GM18499 (cell line): ENCODE data around the gene PJA1.

Experiments used
- ATAC-seq: cut with Tn5 transposase; IDR thresholded peaks from one replicate; pipeline ENCODE4 v1.9.1; 2021; ENCODE audit warnings: moderate number of reproducible peaks; ENCODE audit not compliant: insufficient read depth, unreplicated experiment

PJA1 gene

DNA sequence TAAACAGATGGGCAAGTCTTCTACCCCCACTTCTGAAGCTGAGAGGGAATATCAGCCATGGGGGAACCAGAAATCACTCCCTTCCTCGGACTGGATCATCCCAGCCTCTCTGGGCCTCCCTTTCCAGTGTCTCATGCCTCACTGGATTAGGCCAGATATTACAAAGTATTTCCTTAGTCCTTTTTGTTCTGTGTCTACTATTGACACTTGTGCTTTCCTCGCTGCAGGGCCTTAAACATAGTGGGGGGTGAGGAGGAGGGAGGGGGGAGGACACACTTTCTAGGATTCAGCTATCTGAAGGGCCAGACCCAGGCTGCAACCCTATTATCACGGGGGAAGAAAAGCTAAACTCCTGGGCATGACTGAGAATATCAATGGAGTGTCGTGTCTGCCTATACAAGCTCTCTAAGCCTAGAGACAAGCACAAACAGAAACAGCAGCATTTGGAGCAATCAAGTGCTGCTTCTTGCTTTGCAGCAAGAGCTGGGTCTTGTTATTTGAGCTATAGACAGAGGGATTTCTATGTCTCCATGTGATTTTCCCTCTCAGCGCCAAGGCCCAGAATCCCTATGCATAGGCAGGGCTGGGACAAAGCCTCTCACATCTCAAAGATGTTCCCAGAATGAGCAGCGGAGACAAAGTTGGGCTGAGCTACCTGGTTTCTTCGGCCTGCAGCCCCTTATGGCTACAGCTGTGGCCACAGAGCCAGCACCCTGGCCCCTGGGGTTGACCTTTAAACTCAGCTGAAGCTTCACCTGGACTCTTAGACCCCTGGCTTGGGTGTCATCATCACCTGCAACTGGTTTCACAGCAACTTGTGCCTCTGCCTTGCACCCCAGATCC is 20.2 kb downstream of the PJA1 start:
- ATAC-seq: no peak

DNA sequence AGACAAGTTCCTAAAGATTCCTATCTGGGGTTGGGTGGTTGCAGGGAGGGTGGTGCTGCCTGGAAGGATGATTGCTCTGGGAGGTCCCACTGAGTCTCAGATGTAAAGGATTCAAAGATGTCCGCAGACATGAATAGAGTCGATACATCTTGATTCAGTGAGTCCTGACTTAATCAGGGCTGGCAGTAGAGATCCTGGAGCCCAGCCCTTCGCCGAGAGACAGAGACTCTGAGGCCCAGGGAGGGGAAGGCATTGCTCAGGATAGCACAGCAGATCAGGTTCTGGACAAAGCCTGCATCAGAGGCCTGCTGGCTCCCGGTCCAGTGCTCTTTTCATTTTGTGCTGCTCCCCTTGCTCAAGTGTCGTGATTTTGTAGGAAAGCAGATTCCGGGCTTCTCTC is 21.7 kb downstream of the PJA1 start:
- ATAC-seq: no peak

DNA sequence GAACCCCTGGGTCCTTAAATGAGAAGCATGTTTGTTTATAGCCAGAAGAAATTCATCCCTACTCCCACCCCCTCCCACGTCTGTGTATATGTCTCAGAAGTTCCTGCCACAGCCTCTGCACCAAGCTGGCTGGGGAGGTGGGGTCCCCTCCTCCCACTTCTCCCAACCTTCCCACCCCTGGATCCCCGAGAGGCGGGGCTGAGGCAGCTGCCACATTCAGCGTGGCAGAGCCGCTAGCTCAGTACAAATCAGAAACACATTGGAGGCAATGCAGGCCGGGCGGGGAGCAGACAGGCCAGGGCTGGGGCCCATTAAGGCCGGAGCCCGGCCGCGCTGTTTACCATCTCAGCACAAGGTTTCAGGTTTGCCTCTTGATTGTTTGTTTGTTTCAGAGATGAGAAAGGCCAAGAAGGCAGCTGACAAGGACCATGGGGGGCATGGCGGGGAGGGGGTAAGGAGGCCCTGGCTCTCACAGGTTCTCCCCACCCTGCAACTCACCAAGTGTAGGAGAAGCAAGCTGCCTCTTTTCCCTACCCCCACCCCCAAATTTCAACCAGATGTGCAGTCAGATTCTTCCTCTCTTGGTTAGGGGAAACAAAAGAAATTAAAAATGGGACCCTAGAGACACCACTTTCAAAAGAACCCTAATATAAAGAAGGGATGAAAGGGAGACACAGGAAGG is 22.3 kb downstream of the PJA1 start:
- ATAC-seq: no peak

DNA sequence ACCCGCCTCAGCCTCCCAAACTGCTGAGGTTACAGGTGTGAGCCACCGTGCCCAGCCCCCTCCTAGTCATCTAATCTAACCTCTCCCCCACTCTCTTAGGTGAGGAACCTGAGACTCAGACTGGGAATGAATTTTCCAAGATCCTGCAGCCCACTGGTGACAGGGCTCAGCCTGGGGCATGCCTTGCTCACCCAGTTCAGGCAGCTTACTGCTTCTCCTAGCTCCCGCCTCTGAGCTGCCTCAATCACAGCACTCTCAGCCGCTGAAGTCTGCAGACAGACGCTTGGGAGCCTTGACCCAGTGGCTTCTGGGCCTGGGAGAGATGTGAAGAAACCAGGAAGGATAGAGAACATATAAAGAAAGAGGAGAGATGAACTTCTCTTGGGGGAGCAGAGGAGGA is 24.4 kb downstream of the PJA1 start:
- ATAC-seq: no peak

DNA sequence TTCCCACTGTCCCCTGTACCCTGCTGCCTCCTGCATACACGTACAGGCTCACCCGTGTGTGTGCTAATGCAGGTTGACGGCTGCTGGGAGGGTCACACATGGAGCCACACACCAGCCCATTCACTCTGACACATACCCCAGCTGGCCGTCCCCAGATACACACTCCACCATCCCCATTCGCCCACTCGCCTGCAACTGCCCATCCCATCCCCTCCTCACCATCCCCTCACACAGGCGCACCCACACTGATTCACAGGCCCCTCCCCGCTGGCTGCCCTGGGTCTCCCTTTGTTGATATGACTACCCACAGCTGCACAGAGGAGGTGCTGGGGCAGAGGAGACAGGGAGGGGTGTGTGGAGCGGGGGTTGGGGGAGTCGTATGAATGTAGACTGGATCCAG is 25.7 kb downstream of the PJA1 start:
- no peak for ATAC-seq

DNA sequence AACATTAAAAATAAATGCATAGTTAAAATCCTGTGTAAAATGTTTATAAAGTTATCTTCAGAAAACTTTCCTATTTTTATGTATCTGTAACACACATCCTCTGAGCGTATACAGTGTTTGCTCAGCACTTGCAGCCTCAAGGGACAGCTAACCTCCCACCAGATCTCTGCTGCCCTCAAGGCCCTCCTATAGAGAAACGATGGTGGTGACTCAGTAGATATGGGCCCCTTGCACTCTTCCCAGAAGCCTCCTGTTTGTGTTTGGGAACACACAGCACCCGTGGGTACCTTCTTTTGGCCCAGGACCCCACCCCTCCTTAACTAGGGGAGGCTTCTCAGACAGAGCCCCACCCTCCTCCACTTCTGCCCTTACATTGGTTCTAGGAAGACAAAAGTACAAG is 26.7 kb downstream of the PJA1 start:
- ATAC-seq: no peak

DNA sequence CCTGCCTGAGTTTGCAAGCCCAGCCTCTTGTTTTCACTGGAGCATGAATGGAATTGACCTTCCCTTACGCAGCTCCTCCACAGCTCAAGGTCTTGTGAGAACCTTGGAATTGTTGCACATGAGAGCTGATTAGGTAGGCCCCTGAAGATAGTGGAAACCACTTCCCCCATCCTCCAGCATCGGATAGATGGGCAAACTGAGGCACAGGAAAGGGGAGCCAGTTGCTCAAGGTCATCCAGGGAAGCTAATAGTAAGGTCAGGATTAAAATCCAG is 27.2 kb downstream of the PJA1 start:
- no peak for ATAC-seq

DNA sequence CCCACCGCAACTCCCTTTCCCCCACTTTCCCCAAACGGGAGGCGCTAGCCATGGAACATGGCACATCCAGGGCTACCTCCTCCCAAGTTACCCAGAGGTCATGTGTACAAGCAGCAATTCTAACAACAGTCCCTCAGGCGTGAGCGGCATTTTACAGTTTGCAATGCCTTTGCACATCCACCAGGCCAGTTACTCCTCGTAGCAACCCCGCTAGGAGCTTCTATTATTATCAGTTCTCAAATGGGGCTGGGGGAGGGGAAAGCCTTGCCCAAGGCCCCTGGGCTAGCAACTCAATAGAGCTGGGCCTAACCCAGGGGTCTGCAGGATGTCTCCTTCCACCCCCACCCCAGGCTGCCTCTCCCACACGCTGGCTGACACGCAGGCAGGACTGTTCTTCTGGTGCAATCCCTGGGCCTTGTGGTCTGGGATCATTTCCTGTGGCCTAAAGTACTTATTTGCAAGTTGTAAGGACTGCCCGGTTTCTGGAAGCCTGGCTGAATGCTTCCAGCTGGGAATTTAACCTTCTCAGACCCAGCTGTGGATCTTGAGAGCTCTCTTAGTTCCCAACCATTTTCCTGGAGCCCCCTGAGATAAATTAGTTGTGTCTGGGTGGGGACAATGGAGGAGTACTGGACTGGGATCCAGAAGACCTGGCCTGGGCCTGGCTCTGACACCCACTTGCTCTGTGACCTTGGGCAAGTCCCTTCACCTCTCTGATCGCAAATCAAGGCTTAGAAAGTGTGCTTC is 27.7 kb downstream of the PJA1 start:
- no peak for ATAC-seq

DNA sequence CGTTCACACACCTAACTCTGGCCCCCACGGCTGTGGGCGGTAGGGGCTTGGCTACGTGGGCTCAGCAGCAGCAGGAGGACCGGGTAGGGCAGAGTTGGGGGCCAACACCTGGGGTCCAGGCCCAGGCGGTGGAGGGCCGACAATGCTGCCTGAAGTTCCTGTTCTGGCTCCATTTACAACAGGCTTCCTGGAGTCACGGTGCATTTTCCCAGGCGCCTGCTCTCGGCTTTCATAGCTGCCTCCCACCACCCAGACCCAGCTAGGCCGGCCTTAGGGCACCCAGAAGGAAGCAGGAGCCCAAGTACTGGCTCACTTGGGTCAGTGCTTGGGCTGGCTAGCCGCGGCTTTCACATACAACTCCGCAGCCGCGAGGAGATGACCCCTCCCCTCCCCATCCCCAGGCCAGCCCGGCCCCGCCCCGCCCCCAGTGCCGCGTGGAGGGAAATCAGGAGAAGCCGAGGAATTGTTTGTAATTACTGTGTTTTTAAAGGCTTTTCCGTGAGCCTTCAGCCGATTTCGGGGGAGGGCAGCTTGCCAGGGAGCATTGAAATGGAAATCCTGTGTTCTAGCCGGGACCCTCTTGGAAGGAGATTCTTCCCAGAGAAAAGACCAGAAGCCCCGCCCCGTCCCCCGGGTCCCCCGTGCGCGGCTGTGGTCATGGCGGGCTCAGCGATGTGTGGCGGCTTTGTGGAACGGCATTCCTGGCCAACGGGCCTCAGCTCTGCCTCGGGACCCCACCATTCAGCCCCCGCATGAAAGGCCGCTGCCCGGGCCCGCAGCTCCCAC is 28.5 kb downstream of the PJA1 start:
- ATAC-seq: no peak

DNA sequence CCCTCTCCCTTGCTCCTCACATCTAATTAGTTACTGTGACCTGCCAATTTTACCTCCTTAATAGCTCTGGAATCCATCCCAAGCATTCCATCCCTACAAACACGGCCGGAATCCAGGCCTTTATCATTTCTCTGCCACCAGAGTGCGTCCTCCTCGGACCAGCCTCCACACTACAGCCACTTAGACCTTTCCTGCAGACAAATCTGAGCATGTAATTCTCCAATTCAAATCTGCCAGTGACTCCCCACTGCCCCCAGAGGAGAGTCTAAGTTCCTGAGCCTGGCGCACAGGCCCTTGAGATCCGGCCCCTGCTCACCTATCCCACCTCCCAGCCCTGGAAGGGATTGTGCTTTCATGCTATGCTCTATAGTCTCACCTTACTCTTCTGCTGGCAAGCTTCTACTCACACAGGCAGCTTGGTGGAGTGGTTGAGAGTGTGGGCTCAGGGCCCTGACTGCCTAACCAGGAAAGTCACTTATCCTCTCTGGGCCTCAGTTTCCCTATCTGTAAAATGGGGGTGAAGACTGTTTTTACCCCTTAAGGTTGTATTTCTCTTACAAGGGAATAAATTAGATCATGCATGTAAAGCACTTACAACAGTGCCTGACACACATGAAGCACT is 31.2 kb downstream of the PJA1 start:
- ATAC-seq: no peak

DNA sequence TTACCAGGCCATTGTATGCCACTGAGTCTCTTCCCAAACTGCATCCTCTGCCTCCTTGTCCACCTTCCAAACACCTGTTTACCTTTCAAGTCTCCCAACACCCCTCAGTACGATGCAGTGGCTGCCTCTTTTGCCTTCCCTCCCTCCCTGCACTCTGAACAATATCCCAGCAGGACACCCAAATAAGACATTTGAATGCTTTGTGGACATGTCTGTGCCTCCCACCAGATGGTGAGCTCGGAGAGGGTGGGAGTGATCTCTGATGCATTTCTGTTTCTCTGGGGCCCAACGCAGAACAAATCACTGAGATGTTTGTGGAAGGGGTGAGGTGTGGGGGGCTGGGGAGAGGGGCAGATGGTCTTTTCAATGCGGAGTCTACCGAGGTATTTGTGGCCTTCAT is 33.4 kb downstream of the PJA1 start:
- ATAC-seq: no peak

DNA sequence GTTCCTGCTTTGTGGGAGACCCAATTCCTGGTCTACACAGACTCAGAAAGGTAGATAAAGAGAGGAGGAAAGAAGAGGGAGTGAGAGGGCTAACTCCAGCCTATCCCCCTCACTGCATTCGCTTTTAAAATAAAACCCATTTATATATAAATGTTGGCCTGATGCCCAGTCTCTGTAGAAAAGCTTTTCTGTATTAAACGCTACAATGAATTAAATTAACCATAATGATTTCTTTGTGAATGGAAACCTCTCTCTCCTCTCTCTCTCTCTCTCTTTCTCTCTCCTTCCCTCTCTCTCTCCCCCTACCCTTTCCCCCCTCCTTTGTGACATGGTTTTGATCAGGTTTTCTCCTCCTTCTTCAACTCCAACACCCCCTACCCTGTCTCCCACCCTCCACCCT is 34.8 kb downstream of the PJA1 start:
- no peak for ATAC-seq

DNA sequence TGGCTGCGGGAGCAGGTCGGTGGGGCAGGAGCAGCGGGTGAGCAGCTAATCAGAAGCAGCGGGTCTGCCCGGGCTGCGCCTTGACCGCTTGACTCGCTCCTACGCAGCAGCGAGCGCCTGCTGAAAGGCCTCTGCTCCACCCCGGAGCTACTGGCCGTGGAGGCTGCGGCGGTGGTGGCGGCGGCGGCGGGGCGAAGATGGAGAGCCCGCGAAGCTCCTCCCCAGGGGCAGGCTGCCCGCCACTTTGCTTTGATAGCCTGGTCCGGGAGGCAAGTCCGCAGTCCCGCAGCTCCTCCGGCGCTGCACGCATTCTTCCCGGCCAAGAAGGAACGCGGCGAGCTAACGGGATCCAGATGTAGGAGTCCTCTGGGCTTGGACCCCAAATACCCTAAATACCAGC is 36.7 kb downstream of the PJA1 start:
- ATAC-seq: no peak

DNA sequence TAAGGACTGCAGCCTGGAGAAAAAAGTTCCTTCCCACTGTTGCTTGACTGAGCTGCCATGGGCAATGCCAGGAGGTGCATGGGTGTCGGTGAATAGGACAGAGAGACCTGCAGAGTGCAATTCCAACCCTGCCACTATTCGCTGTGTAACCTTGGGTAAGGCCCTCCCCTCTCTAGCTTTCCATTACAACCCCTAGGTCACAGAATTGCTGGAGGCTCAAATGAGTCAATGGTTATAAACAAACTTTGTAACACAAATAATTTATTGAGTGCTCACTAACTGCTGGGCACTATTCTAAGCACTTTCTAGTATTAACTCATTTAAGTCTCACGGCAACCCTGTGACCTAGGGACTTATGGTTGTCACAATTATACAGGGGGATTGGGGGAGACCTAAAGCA is 37.8 kb downstream of the PJA1 start:
- ATAC-seq: no peak

DNA sequence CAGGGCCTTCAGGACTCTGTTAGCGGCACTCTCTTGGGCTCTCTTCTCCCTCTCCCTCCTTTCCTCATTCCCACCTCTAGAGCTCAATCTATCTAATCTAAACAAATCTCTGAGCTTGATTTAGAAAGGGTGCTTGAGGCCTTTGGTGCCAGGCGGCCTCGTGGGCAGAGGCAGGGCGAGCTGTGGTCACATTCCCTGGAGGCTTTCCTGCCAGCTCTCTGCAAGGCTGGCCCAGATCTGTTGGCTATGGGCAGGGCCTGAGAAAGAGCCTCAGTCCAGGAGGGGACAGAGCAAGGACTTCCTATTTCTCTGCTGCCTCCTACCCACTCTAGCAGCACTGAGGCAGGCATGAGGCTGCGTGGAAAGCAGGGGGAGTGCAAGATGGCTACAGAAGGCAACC is 38.6 kb downstream of the PJA1 start:
- no peak for ATAC-seq

DNA sequence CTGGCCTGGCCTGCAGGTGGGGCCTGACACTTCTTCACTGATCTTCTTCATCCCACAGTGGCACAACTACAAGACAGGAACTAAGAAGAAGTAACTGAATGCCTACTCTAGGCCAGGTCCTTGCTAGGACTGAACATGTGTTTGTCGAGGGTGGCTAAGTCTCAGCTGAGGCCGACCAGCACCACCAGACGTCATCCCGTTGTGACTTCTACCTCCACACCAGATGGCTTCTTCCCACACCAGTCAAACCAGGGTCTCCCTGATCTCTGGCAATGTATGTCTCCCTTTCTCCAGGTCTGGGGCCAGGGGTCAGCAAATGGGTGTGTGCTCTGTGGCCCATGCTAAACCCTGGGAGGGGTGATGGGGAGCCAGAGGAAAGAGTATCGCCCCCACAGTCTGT is 40.2 kb downstream of the PJA1 start:
- ATAC-seq: no peak

DNA sequence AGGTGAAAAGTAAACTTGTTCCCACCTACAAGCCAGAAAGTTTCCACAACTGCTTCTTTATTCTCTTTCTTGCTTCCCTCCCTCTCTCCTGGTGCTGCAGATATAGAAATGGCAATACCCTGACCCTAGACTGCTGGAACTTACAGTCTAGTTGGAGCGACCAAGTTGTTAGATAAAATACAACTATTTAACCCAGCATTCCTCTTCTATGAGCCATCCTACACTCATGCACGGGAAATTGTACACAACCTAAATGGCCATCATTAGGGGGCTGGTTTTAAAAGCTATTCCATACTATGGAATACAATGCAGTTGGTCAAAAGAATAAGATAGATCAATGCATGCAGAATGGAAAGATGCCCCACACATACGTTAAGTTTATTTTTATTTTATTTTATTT is 41.1 kb downstream of the PJA1 start:
- no peak for ATAC-seq

DNA sequence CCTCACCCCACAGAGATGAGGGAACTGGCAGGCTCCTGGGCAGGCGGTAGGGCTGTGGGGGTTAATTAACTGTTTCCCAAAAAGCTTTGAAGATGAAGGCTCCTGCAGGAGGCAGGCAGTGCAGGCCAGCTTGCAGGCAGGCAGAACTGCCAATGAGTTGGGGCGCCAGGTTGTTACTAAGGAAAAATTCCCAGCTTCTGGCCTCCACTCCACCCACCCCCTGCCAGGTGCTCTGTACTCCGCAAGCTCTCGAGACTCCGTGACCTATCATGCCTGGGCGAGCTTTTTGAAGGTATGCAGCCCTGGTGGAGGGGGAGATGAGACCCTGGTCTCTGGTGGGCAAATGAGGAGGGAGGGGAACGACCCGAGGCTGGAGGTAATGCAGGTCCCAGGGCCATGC is 41.8 kb downstream of the PJA1 start:
- ATAC-seq: no peak

DNA sequence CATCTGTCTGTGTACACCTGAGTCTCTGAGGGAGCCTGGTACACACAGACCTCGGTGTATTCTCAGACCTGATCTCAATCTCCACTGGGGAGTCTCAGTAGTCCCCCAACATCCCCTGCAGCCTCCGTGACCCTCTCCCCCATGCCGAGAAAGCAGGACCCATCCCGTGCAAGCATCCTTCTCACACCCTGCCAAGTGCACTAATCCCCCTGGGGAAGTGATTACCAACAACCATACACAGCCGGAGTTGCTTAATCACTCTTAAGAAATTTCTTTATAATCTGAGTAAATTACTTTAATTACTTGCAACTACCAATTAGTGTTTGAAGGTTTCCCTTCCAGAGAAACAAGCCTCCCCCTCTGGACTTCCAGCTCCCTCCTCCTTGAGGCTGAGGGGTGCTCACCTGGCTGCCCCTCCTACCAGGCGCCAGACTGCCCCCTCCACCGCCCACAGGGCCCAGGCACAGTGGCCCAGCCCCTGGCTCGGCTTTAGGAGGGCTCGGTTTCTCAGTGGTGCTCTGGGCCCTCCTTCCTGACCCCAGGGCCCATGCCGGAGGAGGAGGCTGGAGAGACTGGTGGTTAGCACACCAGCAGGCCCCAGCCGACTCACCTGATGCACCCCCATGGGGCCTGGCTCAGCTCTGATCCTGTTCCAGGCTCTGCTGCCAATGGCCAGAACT is 43.8 kb downstream of the PJA1 start:
- ATAC-seq: no peak

DNA sequence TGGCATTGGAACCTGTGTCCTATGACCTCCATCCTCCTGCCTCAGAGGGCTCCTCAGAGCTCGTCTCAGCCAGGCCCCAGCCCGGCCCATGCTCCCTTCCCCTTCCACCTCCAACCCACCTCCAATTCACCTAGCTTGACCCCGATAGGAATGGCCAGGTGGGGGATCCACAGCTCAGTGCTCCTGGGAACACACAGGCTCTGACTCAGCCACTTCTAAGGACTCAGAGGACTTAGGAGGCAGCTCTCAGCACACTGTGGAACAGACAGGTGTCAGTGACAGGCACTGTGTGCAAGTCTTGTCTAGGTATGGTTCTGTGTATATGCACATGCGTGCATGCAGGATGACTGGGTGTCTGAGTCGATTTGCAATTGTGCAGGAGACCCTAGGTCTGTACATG is 44.8 kb downstream of the PJA1 start:
- ATAC-seq: no peak
